Measurements from ENCODE around the gene CNN1.

GRCh38 chr19:11547929-11548700, 9.5 kb downstream of the CNN1 start:
- TF ChIP-seq CTCF (IDR thresholded peaks at IDR 0.05): no peak
- TF ChIP-seq POLR2A (IDR thresholded peaks at IDR 0.05): no peak

Data from body of pancreas (tissue), 4 donors.